Pons (tissue), 1 donor: ENCODE measurements around the gene LAYN.

Experiments
- DNase-seq: peaks from one replicate; pipeline ENCODE4 v3.0.0-alpha.2; 2016; ENCODE audit warnings: low spot score

LAYN gene, protein sequence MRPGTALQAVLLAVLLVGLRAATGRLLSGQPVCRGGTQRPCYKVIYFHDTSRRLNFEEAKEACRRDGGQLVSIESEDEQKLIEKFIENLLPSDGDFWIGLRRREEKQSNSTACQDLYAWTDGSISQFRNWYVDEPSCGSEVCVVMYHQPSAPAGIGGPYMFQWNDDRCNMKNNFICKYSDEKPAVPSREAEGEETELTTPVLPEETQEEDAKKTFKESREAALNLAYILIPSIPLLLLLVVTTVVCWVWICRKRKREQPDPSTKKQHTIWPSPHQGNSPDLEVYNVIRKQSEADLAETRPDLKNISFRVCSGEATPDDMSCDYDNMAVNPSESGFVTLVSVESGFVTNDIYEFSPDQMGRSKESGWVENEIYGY

GRCh38 chr11:111540114-111540936 lies at the start of gene LAYN:
LAYN (plus strand) TSS chr11:111540720; CDS start chr11:111540844, 124 bp downstream.
- peak; percentile 46 for DNase-seq

DNA sequence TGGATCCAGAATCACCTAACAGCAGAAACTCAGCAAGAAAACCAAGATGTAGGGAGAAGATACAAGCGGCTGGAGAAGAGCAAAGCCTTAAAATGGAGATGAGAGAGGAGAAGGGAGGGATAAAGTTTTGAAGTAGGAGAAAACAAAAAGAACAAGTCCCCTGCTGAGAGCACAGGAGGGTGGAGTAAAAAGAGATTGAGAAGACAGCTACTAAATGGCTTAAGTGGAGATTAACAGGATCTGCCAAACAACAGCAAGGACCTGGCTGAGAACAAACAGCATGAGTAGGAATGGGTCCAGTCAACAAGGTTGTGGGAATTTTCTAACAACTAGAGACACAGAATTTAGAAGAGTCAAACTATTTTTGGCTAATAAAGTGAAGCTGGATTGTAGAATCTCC lies 46.5 kb upstream of the LAYN start:
- DNase-seq, result no peak

DNA sequence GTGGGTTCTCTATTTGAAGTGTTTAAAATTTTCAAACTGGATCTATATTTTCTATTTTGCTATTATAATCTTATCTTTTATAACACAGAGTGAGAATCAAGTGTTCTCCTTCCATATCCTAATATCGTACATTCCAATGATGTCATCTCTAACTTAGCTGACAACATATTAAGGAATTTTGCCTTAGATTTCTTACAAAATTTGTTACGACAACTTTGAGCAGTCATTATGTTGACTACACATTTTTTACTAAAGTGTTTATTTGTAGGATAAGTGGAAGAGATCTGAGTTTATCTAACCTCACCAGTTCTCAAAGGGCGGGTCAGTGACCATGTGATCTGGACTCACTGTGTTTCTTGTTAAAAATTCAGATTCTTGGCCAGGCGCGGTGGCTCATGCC lies 41.0 kb upstream of the LAYN start:
- no peak for DNase-seq

GRCh38 chr11:111500481-111500880 lies 40.0 kb upstream of the LAYN start:
- no peak for DNase-seq

DNA sequence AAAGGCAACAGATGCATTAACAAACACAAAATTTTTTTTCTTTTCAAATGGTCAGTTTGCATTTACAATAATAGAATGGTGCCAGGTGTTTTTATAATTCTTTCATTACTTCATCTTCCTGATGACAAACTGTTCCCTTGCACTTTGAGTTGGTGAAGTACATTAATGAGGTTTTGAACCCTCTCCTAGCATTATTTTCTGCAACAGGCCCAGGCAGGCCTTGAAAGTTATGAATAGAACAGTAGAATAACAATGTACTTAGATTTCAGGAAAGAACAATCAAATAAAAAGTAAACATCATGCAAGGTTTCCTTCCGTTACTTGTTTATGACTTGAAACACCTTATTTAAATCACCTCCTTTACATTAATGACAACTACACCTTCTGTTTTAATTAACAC lies 37.9 kb upstream of the LAYN start:
- no peak for DNase-seq

GRCh38 chr11:111510311-111510710 lies 30.2 kb upstream of the LAYN start:
- no peak for DNase-seq

DNA sequence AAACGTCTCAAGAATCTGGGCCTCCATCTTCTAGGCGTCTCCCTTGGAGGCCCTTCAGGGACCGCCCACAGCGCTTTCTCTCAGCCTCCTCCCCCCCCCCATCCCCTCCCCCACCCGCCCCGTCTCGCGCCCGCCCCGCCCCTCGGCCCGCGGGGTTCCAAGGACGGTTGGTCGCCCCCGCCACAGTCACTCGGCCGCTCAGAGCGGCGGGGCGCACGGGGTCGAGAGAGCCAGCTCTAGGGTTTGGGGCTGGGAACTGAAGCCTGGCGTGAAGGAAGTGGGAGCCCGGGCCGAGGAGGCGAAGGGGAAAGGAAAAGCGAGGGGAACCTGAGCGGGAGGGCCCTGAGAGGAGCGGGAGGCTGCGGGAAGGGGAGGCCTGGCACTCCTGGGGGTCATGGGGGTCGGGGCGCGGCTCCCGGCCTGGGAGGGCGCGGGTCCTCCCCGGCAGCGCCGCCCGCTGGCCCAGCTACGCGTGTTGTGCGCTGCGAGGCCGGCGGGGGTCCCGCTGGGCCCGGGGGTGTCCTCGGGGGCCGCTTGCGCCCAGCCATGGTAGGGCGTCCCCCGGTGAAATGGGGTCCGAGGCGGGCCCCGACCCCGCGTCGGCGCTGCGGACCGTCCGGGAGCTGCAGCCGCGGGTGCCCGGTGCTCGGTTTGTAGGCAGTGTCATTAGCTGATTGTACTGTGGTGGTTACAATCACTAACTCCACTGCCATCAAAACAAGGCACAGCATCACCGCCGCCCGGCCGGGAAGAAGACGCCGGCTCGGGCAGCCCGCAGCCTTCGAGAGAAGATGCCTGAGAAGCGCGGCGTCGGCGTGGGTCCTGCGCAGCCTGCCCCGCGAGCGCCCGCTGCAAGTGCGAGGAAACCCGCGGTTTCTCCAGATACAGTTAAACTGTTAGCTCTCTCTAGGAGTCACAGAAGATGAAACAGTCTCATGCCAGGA lies 28.0 kb upstream of the LAYN start, which contains the start of gene BTG4:
Gene BTG4, minus strand, starts transcription at position 91 of the 944 bp plus-strand sequence. CDS start 13,610 bp downstream, outside the sequence.
- no peak for DNase-seq

GRCh38 chr11:111513240-111513605 lies 27.3 kb upstream of the LAYN start:
- DNase-seq, result peak; percentile 15

DNA sequence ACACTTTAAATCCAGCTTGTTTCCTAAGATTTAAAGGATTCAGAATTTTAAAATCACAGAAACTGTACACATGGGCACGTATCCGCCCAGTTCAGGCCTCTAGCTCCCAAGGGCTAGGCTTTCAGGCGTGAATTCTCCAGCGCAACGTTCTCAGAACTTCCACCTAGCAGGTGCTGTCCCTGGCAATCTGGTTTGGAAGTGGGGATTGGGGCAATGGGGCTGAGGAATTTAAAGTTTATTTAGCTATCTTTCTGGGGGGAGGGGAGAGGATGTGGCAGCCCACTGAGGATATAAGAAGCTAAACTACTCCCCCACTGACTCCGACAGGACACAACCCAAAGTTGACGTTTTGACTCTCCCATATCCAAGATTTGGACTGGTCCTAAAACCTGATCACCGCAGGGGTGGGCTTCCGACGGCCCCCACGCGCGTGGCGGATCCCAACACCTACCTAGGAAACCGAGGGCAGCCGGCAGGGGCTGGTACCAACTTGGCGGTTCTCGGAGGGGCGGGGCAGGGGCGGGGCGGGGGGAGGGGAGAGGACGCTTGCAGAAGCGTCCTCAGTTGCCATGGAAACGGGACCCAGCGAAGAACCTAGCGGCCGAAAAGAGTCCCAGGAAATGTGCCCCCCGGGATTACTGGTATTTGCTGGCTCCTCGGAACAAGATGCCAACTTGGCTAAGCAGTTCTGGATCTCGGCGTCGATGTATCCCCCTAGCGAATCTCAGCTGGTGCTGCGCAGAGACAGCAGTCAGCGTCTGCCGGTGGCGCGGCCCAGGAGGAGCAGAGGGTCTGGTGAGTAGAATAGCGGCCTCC lies 26.1 kb upstream of the LAYN start, which contains the start of gene HOATZ:
Gene HOATZ, plus strand, starts transcription at position 563 of the 816 bp plus-strand sequence. Its CDS starts 7 bp downstream, at position 570.
- DNase-seq, result peak; percentile 31

DNA sequence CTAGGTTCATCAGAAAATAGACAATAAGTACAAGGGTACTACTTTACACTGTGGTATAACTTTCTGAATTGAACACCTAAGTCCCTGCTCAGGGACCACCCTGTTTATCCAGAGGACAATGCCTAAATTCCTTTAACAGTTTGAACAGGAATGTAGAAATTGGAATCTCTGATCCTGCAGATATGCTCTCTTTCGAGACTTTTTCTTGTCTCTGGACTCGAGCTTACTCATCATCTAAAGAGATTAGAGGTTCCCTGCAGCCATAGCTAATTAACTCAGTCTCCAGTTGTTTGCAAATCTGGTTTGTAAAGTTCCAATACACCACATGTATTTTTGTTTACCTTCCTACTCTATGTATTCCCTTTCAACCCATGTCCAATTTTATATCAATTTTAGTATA lies 24.9 kb upstream of the LAYN start:
- no peak for DNase-seq

GRCh38 chr11:111518668-111519067 lies 21.9 kb upstream of the LAYN start:
- no peak for DNase-seq

GRCh38 chr11:111520560-111520959 lies 20.0 kb upstream of the LAYN start:
- DNase-seq, result no peak

DNA sequence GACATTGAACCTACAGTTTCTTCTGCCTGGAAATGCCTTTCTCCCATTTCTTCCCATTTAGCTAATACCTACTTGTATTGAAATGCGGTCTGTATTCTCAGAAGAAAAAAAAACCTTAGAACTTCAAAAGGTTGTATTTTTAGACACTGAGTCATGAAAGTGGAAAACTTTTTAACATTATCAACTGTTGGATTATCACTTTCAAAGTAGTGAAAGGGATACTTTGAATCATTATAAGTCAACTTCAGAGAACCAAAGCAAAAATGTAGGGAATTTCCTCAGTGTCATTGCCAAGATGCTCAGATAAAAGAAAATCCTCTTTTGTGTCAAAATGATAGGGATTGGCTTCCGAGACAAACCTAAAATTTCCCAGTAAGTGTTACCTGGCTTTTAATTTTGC lies 19.4 kb upstream of the LAYN start:
- DNase-seq, result no peak

- DNase-seq, result no peak
Observed at GRCh38 chr11:111522426-111522825, 18.1 kb upstream of the LAYN start.

DNA sequence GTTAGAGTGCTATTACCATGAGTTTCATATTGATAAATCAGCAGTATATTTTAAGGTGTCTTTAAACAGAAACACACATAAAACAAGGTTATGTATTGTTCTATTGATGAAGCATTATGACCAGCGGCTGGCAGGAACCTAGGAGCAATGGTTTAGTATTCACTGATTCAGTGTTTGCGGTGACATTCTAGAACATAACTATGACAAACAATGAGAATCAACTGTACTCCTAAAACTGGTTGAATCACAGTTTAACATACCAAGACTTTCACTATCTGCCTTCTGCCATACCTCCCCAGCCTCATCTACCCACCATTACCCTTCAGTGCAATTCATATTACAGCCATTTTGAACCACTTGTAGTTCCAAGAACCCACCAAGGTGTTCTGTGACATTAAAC lies 17.2 kb upstream of the LAYN start:
- no peak for DNase-seq

DNA sequence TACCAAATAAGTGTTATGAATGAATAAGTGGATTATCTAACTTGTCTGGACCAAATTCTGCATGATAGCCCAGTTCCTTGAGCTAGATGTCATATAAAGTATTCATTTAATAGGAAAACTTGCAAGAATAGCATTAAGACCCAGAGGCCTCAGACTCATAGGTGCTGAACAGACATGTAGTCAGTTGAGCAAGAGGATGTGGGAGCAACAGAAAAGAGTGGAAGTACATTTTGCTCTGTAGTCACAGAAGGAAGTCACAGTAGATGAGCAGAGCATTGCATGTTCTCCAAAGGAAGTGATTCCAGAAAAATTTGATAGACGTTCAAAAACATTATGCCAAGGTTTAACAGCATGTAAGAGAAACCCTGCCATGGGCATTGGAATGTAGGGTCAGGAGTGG lies 16.5 kb upstream of the LAYN start:
- DNase-seq, result no peak

DNA sequence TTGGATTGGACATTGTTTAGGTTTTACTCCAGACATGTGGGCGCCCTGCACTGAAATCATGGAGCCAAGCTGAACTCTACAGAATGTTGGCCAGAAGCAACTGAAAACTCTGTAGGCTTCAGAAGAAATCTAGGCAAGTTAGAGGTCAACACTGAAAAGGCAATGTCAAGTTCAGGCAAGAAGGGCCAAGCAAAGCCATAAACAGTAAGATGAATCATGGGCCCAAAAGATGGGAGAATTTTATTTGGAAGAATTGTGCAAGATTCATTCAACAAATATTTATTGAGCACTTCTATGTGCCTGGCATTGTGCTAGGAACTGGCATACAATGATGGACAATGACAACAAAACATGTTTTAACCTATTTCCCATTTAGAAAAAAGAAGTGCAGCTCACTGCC lies 15.1 kb upstream of the LAYN start:
- no peak for DNase-seq

GRCh38 chr11:111526501-111526900 lies 14.0 kb upstream of the LAYN start:
- no peak for DNase-seq

GRCh38 chr11:111527279-111527678 lies 13.2 kb upstream of the LAYN start:
- DNase-seq, result no peak

- no peak for DNase-seq
Observed at GRCh38 chr11:111528557-111528956, 12.0 kb upstream of the LAYN start.

DNA sequence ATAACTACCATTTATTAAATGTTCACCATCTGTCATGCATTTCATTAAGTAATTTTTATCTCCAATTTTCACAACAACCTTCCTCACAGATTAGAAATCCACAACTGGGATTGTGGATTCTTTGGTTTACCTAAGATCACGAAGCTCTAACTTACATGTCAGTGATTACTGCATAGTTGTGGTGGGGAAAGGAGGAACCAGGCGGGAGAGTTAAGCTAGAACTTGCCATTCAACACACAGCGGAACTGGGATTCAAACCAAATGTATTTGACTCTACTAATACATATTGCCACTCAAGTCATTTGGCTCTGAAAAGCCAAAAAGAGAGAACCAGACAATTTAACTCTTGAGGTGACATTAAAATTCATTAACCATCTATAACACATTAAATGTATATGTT lies 10.4 kb upstream of the LAYN start:
- DNase-seq, result no peak
